ENCODE data around the gene BRD3OS. TPM values are rescaled to one million over a fixed set of nuclear protein-coding genes. Genes with fewer than 3 reads are reported as not detected.

Gene BRD3OS
- total and polyA plus RNA-seq, 2 experiments from 2014 or later: 18.6 to 32.3 TPM

DNA sequence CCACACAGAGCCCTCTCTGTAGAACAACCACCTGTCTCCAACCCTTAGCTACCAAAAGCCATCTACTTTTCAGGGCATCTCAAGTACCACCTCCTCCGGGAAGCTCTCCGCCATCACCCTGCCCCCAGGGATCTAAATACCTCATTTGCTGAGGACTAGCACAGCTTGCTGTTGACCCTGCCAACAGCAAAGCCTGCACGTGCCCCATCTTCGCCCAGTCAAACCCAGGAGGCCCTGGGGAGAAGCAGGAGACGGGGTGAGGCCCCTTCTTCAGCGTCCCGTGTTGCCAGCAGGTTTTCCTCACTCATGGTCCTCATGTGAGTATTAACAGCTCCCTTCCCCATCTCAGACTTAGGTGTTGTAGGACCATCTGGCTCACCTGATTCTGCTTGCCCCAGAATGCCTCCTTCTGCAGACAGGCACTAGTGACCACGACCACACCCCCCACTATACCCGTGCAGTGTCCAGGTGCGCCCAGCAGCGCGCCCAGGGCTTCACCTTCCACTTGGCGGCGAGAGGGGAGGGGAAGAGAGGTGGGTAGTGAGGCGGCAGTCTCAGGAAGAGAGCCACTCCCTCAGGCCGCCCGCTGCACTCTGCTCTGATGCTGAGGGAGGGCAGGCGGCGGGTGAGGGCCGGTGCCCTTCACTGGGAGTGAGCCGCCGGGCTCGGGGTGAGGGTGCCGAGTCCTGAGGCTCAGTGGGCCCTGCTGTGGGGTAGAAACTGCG, 44.3 kb upstream of the BRD3OS start:
- H3K4me3 ChIP-seq: no peak overlapping the region
- DNase-seq (ENCODE audit: low read depth in 1 of 2, low spot score in 1 of 2): no peak
- H3K9me3 ChIP-seq (ENCODE audit: low read depth): no peaks in the 10 kb centered on the region
- no peak overlapping the region for H3K27ac ChIP-seq
- TF ChIP-seq, protein P1, sequence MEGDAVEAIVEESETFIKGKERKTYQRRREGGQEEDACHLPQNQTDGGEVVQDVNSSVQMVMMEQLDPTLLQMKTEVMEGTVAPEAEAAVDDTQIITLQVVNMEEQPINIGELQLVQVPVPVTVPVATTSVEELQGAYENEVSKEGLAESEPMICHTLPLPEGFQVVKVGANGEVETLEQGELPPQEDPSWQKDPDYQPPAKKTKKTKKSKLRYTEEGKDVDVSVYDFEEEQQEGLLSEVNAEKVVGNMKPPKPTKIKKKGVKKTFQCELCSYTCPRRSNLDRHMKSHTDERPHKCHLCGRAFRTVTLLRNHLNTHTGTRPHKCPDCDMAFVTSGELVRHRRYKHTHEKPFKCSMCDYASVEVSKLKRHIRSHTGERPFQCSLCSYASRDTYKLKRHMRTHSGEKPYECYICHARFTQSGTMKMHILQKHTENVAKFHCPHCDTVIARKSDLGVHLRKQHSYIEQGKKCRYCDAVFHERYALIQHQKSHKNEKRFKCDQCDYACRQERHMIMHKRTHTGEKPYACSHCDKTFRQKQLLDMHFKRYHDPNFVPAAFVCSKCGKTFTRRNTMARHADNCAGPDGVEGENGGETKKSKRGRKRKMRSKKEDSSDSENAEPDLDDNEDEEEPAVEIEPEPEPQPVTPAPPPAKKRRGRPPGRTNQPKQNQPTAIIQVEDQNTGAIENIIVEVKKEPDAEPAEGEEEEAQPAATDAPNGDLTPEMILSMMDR (IDR thresholded peaks at IDR 0.05; ENCODE audit: low read depth, low read length): no peak
- H3K4me1 ChIP-seq (ENCODE audit: low read depth): peaks cover 10% of the 10 kb centered on the region
- H3K27me3 ChIP-seq: no peaks in the 10 kb centered on the region
- no peaks in the 10 kb centered on the region for H3K36me3 ChIP-seq

DNA sequence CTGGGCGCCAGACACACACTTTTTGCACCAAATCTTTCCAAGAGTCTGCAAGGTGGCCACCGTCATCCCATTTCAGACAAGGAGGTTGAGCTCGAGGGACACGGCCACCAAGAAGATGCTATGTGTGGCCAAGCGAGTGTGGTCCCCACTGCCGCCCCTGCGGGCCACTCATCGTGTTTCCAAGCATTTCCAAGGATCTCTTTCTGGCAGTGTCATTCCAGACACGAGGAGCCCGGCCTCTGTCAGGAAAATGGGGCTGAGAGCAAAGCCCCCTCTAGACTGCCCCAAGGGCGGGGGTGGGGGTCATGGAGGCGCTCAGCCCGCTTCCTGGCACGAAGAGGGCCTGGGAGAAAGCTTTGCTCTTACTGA, 43.7 kb upstream of the BRD3OS start:
- Histone ChIP-seq H3K4me3 (no peak overlapping the region), H3K27me3 (no peaks in the 10 kb centered on the region), H3K27ac (no peak overlapping the region), H3K36me3 (no peaks in the 10 kb centered on the region), H3K4me1 (ENCODE audit: low read depth) (peaks cover 10% of the 10 kb centered on the region), H3K9me3 (ENCODE audit: low read depth) (no peaks in the 10 kb centered on the region)
- DNase-seq (ENCODE audit: low read depth in 1 of 2, low spot score in 1 of 2): no peak
- TF ChIP-seq, protein P1 (IDR thresholded peaks at IDR 0.05; ENCODE audit: low read depth, low read length): no peak

DNA sequence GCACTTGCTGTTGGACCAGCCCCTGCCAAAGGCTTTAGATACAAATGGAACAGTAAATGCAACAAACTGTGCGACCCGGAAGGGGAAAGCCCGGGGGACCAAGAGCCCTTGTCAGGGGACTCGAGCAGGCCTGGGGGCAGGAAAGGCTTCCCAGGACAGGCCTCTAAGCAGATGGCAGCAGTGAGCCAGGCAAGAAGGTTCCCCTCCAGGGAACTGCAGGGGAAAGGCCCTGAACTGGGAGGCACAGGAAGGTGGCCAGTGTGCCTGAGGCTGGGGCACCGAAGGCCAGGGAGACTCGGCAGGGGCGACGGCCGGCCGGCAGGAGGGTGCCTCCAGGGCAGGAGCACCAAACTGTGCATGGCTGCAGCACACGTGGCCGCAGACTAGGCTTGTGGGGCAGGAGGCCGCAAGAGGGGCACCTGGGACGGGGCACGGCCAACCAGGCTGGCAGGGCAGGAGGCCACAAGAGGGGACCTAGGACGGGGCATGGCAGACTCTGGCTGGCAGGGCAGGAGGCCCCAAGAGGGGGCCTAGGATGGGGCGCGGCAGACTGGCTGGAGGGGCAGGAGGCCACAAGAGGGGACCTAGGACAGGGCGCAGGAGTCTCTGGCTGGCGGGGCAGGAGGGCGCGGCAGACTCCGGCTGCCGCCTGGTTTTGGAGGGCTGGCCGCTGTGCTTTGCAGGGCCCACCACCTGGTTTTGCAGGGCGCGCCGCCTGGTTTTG, 43.2 kb upstream of the BRD3OS start:
- Histone ChIP-seq H3K27ac (no peak overlapping the region), H3K27me3 (no peaks in the 10 kb centered on the region), H3K4me3 (no peak overlapping the region), H3K36me3 (no peaks in the 10 kb centered on the region), H3K9me3 (ENCODE audit: low read depth) (no peaks in the 10 kb centered on the region), H3K4me1 (ENCODE audit: low read depth) (peaks cover 10% of the 10 kb centered on the region)
- TF ChIP-seq, protein P1 (IDR thresholded peaks at IDR 0.05; ENCODE audit: low read depth, low read length): no peak
- no peak for DNase-seq (ENCODE audit: low read depth in 1 of 2, low spot score in 1 of 2)

DNA sequence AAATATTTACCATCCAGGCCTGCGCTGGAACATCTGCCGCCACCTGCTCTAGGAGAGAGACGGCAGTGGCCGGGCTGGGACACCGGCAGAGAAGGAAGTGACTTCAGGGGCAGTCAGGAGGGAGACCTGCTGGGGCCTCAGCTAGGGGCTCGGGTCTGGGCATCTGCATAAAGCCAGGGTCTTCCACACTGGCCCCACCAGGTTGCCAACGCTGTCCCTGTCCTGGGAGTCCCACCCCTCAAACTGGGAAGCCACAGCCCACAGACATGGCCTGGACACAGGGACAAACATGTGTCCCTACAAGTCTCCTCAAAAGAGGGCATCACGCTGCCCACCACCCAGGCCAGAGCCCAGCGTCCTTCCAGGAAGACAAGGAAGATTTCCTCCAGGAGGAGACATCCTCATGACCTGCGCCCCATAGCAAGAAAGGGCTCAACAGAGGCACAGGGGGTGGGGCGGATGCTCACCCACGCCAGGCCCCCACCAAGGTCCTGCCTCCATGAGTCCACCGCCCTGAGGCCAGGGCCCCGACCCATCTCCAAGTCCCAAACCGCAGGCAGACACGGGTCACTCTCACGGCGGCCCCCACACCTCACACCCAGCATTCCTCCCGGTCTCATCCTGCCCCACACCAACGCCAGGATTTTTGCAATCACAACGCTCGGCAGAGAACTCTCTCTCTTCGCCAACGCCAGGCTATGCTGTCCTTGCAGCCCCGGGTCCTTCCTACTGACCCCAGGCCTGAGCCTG, 42.1 kb upstream of the BRD3OS start:
- DNase-seq (ENCODE audit: low read depth in 1 of 2, low spot score in 1 of 2): no peak
- Histone ChIP-seq H3K27me3 (no peaks in the 10 kb centered on the region), H3K4me3 (no peak overlapping the region), H3K4me1 (ENCODE audit: low read depth) (peaks cover 10% of the 10 kb centered on the region), H3K9me3 (ENCODE audit: low read depth) (no peaks in the 10 kb centered on the region), H3K27ac (no peak overlapping the region), H3K36me3 (no peaks in the 10 kb centered on the region)
- TF ChIP-seq, protein P1 (IDR thresholded peaks at IDR 0.05; ENCODE audit: low read depth, low read length): no peak

DNA sequence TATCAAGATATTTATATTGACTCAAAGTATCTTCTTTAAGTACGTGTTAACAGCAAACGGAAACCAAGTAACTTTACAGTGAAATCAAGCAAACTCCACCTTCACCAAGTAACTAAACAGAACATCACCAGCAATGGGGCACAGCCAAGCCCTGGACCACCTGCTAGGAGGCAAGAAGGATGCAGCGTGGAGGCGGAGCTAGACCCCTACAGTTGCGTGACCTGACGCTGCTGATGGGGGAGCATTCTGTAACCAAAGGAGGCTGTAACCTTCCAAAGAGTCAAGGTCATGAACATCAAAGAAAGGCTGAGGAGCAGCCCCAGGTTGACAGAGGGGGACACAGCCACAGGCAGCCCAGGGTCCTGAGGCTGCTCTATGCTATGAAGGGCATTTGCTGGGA, 39.2 kb upstream of the BRD3OS start:
- H3K27ac ChIP-seq: no peak overlapping the region
- TF ChIP-seq, protein P1 (IDR thresholded peaks at IDR 0.05; ENCODE audit: low read depth, low read length): no peak
- H3K4me3 ChIP-seq: no peak overlapping the region
- no peaks in the 10 kb centered on the region for H3K27me3 ChIP-seq
- no peaks in the 10 kb centered on the region for H3K36me3 ChIP-seq
- DNase-seq (ENCODE audit: low read depth in 1 of 2, low spot score in 1 of 2): no peak
- peaks cover 5% of the 10 kb centered on the region for H3K4me1 ChIP-seq (ENCODE audit: low read depth)
- H3K9me3 ChIP-seq (ENCODE audit: low read depth): no peaks in the 10 kb centered on the region
